Choroid plexus epithelial cell (primary cell): ENCODE data around the gene RPS18.
A peak's percentile ranks its signal among the peaks of the same experiment; 100 is the strongest.
"Not testable (repeated sequence)": the region's sequence is repeated elsewhere in the genome, so short reads cannot be mapped to it uniquely, and the experiment has no call there.

Experiments used
- DNase-seq: peaks from one replicate; pipeline ENCODE4 v3.0.0-alpha.2; 2010; ENCODE audit warnings: low read depth
- H3K4me3 ChIP-seq: 2 replicates; pipeline ENCODE4 v1.5.1; 2011; ENCODE audit warnings: low read depth, mild to moderate bottlenecking, control low read depth, low read length, moderate library complexity
- TF ChIP-seq, protein P1 (sequence below): conservative IDR thresholded peaks from 2 replicates; pipeline ENCODE4 v1.5.1; 2011; ENCODE audit warnings: low read depth, mild to moderate bottlenecking, control low read depth, inconsistent platforms, low read length, moderate library complexity

RPS18 gene

GRCh38 chr6:33251395-33252012 is 20.4 kb upstream of the RPS18 start:
- DNase-seq: peak; percentile 22
- no peak overlapping the region for H3K4me3 ChIP-seq
- TF ChIP-seq, protein P1, sequence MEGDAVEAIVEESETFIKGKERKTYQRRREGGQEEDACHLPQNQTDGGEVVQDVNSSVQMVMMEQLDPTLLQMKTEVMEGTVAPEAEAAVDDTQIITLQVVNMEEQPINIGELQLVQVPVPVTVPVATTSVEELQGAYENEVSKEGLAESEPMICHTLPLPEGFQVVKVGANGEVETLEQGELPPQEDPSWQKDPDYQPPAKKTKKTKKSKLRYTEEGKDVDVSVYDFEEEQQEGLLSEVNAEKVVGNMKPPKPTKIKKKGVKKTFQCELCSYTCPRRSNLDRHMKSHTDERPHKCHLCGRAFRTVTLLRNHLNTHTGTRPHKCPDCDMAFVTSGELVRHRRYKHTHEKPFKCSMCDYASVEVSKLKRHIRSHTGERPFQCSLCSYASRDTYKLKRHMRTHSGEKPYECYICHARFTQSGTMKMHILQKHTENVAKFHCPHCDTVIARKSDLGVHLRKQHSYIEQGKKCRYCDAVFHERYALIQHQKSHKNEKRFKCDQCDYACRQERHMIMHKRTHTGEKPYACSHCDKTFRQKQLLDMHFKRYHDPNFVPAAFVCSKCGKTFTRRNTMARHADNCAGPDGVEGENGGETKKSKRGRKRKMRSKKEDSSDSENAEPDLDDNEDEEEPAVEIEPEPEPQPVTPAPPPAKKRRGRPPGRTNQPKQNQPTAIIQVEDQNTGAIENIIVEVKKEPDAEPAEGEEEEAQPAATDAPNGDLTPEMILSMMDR: no peak

GRCh38 chr6:33252759-33253158 is 19.1 kb upstream of the RPS18 start:
- TF ChIP-seq, protein P1: no peak
- no peak for DNase-seq
- no peak overlapping the region for H3K4me3 ChIP-seq

DNA sequence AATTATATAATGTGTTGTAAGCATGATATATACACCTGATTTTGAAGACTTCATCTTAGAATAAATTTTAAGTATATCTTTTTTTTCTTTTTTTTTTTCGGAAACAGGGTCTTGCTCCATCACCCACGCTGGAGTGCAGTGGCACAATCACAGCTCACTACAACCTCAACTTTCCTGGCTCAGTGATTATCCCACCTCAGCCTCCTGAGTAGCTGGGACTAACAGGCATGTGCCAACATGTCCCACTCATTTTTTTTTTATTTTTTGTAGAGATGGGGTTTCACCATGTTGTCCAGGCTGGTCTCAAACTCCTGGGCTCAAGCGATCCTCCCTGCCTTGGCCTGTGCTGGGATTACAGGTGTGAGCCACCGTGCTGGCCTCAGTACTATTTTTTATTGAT is 17.3 kb upstream of the RPS18 start:
- no peak overlapping the region for H3K4me3 ChIP-seq
- DNase-seq: no peak
- TF ChIP-seq, protein P1: no peak

DNA sequence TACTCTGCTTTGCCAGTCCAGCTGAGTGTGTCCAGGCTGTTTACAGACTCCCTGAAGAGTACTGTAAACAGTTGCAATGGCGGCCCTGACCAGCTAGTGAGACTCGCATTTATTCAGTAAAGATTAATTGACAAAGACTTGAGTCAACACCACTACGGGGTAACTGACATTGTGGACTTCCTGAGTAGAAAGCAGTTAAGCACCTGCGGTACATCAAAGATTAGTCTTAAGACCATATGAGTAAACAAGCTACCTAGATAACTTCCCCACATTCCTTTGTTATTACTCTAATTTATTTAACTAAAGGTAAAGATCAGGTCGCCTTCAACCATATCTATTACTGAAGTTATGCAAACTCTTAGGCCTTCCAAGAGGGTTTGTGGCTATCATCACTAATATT is 12.8 kb upstream of the RPS18 start:
- H3K4me3 ChIP-seq: no peak overlapping the region
- TF ChIP-seq, protein P1: no peak
- no peak for DNase-seq

- not testable (repeated sequence) for H3K4me3 ChIP-seq, DNase-seq
Measured at GRCh38 chr6:33262490-33262889, 9.4 kb upstream of the RPS18 start.

DNA sequence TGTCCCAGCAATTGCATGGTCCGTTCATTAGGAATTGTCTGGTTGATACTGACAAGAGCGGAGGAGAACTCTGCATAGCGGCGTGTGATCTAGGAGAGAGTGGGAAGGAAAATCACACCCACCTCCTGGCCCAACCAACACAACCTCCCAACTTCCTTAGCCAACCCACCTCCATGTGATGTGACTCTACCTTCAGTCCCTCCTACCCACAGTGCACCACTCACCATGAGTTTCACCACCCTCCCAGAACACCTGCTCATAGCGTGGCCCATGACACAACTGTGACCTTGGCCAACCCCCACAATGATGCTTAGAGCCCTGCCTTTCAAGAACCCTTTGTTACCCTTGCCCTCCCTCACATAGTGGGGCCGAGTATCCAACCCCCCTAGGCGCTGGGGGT is 7.9 kb upstream of the RPS18 start:
- H3K4me3 ChIP-seq: no peak overlapping the region
- DNase-seq: no peak
- TF ChIP-seq, protein P1: no peak

DNA sequence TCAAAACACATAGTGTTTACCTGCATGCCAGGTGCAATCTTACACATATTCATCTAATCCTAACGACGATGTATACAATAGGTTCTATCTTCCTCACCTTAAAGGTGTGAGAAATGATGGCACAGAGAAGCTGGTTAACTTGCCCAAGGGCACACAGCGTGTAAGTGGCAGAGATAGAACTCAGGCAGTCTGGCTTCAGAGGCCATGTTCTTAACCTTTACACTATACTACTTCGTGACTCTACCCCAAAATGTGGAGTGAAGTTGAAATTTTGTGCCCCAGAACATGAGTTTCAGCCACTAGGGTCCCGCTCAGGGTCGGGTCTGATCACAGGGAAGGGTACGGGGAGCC is 783 bp upstream of the RPS18 start:
- no peak for DNase-seq
- TF ChIP-seq, protein P1: no peak
- H3K4me3 ChIP-seq: peak overlapping the region; percentile 97
